Measurements from ENCODE around the gene LAMA3. TPM values are rescaled to one million over a fixed set of nuclear protein-coding genes. Genes with fewer than 3 reads are reported as not detected.

LAMA3 gene
- total RNA-seq, 1 experiment from 2014 or later: 5.6 TPM

DNA sequence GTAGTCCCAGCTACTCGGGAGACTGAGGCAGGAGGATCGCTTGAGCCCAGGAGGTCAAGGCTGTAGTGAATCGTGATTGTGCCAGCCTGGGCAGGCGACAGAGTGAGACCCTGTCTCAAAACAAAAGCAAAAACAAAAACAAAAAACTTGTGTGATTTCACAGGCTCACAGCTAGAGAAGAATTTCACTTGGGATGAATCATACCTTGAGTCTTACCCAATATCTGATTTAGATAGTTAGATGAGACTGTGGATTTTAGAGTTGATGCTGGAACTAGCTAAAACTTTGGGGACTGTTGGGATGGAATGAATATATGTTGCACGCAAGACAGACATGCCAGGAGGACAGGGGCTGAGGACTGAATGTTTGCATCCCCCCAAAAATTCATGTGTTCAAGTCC lies 31.0 kb upstream of the LAMA3 start:
- RAD21 ChIA-PET (ENCODE audit: low non-redundant PET in 1 of 2, low total read pairs in 2 of 2, uncharacterized antibody in 2 of 2, unreplicated experiment in 2 of 2): no interaction called here
- no TSS peak for BruUV-seq (replicated peaks)
- Histone ChIP-seq H3K79me2 (ENCODE audit: insufficient read depth, low read length) (no peaks in the 10 kb centered on the region), H3K9me3 (ENCODE audit: control insufficient read depth in 1 of 2, insufficient read depth in 1 of 2, low read depth in 1 of 2, low read length in 2 of 2) (no peaks in the 10 kb centered on the region), H3K4me3 (replicated peaks in 1 of 2; ENCODE audit: low read depth in 1 of 2, low read length in 2 of 2) (no peak overlapping the region), H3K4me1 (ENCODE audit: control insufficient read depth in 1 of 2, insufficient read depth in 2 of 2, low read length in 2 of 2) (peaks cover 3 to 14% of the 10 kb centered on the region in 2 experiments; a peak in 2 of 4 replicates), H3K27ac (ENCODE audit: low read depth, low read length) (no peak overlapping the region), H3K9me2 (ENCODE audit: insufficient read depth) (no peaks in the 10 kb centered on the region), H2AFZ (ENCODE audit: low read depth, low read length, poor library complexity, severe bottlenecking) (no peak overlapping the region), H3K36me3 (ENCODE audit: control insufficient read depth in 1 of 2, insufficient read depth in 2 of 2, low read length in 2 of 2) (no peaks in the 10 kb centered on the region), H3K4me2 (ENCODE audit: low read length) (no peak overlapping the region), H4K20me1 (ENCODE audit: insufficient read depth) (no peaks in the 10 kb centered on the region), H3K9ac (ENCODE audit: low read length) (no peak overlapping the region), H3K27me3 (ENCODE audit: insufficient read depth, low read length) (no peaks in the 10 kb centered on the region)
- TF ChIP-seq, protein P1, sequence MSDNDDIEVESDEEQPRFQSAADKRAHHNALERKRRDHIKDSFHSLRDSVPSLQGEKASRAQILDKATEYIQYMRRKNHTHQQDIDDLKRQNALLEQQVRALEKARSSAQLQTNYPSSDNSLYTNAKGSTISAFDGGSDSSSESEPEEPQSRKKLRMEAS (IDR thresholded peaks at IDR 0.05): no peak
- TF ChIP-seq, protein P2, sequence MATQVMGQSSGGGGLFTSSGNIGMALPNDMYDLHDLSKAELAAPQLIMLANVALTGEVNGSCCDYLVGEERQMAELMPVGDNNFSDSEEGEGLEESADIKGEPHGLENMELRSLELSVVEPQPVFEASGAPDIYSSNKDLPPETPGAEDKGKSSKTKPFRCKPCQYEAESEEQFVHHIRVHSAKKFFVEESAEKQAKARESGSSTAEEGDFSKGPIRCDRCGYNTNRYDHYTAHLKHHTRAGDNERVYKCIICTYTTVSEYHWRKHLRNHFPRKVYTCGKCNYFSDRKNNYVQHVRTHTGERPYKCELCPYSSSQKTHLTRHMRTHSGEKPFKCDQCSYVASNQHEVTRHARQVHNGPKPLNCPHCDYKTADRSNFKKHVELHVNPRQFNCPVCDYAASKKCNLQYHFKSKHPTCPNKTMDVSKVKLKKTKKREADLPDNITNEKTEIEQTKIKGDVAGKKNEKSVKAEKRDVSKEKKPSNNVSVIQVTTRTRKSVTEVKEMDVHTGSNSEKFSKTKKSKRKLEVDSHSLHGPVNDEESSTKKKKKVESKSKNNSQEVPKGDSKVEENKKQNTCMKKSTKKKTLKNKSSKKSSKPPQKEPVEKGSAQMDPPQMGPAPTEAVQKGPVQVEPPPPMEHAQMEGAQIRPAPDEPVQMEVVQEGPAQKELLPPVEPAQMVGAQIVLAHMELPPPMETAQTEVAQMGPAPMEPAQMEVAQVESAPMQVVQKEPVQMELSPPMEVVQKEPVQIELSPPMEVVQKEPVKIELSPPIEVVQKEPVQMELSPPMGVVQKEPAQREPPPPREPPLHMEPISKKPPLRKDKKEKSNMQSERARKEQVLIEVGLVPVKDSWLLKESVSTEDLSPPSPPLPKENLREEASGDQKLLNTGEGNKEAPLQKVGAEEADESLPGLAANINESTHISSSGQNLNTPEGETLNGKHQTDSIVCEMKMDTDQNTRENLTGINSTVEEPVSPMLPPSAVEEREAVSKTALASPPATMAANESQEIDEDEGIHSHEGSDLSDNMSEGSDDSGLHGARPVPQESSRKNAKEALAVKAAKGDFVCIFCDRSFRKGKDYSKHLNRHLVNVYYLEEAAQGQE (IDR thresholded peaks at IDR 0.05; ENCODE audit: low read depth): no peak
- TF ChIP-seq, protein P3, sequence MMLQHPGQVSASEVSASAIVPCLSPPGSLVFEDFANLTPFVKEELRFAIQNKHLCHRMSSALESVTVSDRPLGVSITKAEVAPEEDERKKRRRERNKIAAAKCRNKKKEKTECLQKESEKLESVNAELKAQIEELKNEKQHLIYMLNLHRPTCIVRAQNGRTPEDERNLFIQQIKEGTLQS (IDR thresholded peaks at IDR 0.05): no peak
- TF ChIP-seq RAD21 (IDR thresholded peaks at IDR 0.05; ENCODE audit: low read depth) (no peak), POLR2A (IDR thresholded peaks at IDR 0.05; ENCODE audit: borderline replicate concordance, extremely low read depth, insufficient read depth, insufficient read length) (no peak), SRF (IDR thresholded peaks at IDR 0.05; ENCODE audit: low read depth) (no peak), CEBPB (IDR thresholded peaks at IDR 0.05; ENCODE audit: low read depth) (no peak), EGR1 (IDR thresholded peaks at IDR 0.05; ENCODE audit: low read depth) (no peak), EZH2phosphoT487 (IDR thresholded peaks at IDR 0.05; ENCODE audit: borderline replicate concordance) (no peak), YY1 (IDR thresholded peaks at IDR 0.05; ENCODE audit: extremely low read depth, insufficient replicate concordance, low read depth, low read length) (no peak), FOSL1 (IDR thresholded peaks at IDR 0.05; ENCODE audit: low read depth) (no peak), POLR2AphosphoS5 (IDR thresholded peaks at IDR 0.05; ENCODE audit: low read depth, low read length) (no peak), CBX3 (IDR thresholded peaks at IDR 0.05; ENCODE audit: low read depth) (no peak), ZFX (IDR thresholded peaks at IDR 0.05) (no peak)
- DNase-seq (ENCODE audit: low read depth, low spot score): no peak
- intact Hi-C loops (cut with micrococcal nuclease): loop anchor here (2.0 kb wide), 1 partner anchor 33 kb away; no protein-coding TSS in a partner anchor
- CTCF ChIA-PET: no interaction called here
- POLR2A ChIA-PET: no interaction called here
- ATAC-seq: no peak

All from HCT116 (cell line).